Measurements from ENCODE around the gene PDZRN3.

PDZRN3 gene

DNA sequence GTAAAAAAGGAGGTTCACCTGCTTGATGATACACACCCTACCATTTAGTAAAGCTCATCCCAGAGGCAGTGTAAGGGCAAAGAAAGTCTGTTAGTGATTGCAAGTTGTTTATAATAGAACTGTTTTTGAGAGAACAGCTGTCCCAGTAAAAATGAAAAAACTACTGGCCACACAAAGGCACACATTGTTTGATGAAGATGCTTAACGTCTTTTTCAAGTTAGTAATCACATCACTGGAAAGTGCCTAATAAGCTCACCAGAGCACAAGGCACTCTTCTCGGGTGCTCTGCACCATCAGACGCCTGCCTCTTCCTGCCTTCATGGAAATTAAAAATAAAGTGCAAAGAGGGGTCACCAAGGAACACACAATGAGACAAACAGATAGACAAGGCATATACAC lies 186.9 kb downstream of the PDZRN3 start:
- Histone ChIP-seq H3K4me3 (replicated peaks; ENCODE audit: insufficient read depth, low read length) (no peak overlapping the region), H3K27me3 (ENCODE audit: insufficient read depth, poor library complexity, severe bottlenecking) (no peaks in the 10 kb centered on the region), H3K27ac (replicated peaks) (no peak overlapping the region)
- no peak for DNase-seq (ENCODE audit: low read depth in 1 of 2, low spot score in 1 of 2)
- TF ChIP-seq POLR2AphosphoS5 (IDR thresholded peaks at IDR 0.05; ENCODE audit: low read depth) (no peak), GABPA (IDR thresholded peaks at IDR 0.05; ENCODE audit: low read depth) (no peak), SPI1 (IDR thresholded peaks at IDR 0.05; ENCODE audit: borderline replicate concordance, low read depth) (no peak)
- TF ChIP-seq, protein P1, sequence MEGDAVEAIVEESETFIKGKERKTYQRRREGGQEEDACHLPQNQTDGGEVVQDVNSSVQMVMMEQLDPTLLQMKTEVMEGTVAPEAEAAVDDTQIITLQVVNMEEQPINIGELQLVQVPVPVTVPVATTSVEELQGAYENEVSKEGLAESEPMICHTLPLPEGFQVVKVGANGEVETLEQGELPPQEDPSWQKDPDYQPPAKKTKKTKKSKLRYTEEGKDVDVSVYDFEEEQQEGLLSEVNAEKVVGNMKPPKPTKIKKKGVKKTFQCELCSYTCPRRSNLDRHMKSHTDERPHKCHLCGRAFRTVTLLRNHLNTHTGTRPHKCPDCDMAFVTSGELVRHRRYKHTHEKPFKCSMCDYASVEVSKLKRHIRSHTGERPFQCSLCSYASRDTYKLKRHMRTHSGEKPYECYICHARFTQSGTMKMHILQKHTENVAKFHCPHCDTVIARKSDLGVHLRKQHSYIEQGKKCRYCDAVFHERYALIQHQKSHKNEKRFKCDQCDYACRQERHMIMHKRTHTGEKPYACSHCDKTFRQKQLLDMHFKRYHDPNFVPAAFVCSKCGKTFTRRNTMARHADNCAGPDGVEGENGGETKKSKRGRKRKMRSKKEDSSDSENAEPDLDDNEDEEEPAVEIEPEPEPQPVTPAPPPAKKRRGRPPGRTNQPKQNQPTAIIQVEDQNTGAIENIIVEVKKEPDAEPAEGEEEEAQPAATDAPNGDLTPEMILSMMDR (IDR thresholded peaks at IDR 0.05; ENCODE audit: insufficient read depth, low read length), result no peak
- TF ChIP-seq, protein P2, sequence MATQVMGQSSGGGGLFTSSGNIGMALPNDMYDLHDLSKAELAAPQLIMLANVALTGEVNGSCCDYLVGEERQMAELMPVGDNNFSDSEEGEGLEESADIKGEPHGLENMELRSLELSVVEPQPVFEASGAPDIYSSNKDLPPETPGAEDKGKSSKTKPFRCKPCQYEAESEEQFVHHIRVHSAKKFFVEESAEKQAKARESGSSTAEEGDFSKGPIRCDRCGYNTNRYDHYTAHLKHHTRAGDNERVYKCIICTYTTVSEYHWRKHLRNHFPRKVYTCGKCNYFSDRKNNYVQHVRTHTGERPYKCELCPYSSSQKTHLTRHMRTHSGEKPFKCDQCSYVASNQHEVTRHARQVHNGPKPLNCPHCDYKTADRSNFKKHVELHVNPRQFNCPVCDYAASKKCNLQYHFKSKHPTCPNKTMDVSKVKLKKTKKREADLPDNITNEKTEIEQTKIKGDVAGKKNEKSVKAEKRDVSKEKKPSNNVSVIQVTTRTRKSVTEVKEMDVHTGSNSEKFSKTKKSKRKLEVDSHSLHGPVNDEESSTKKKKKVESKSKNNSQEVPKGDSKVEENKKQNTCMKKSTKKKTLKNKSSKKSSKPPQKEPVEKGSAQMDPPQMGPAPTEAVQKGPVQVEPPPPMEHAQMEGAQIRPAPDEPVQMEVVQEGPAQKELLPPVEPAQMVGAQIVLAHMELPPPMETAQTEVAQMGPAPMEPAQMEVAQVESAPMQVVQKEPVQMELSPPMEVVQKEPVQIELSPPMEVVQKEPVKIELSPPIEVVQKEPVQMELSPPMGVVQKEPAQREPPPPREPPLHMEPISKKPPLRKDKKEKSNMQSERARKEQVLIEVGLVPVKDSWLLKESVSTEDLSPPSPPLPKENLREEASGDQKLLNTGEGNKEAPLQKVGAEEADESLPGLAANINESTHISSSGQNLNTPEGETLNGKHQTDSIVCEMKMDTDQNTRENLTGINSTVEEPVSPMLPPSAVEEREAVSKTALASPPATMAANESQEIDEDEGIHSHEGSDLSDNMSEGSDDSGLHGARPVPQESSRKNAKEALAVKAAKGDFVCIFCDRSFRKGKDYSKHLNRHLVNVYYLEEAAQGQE (IDR thresholded peaks at IDR 0.05; ENCODE audit: insufficient replicate concordance, low read depth), result no peak

DNA sequence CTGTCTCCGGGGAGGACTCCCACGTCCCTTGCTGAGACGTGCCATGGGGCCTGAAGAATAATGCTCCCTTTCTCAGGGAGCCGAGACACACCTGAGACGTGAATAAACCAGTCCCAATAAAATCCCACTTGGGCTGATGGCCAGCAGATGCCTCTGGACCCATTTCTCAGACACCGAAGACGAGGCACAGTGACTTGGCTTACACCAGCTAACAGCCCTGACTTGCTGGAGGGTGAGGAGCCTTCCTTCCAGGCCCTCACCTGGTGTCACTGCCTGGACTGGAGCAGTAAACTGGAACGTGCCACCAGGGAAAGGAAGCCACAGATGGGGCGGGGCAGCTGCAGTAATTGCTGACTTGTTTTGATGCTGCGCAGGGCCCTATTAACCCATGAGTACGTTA lies 189.7 kb downstream of the PDZRN3 start:
- Histone ChIP-seq H3K27ac (replicated peaks) (no peak overlapping the region), H3K27me3 (ENCODE audit: insufficient read depth, poor library complexity, severe bottlenecking) (no peaks in the 10 kb centered on the region), H3K4me3 (replicated peaks; ENCODE audit: insufficient read depth, low read length) (no peak overlapping the region)
- DNase-seq (ENCODE audit: low read depth in 1 of 2, low spot score in 1 of 2), result no peak
- TF ChIP-seq, protein P1 (IDR thresholded peaks at IDR 0.05; ENCODE audit: insufficient read depth, low read length), result no peak
- TF ChIP-seq, protein P2 (IDR thresholded peaks at IDR 0.05; ENCODE audit: insufficient replicate concordance, low read depth), result no peak
- TF ChIP-seq GABPA (IDR thresholded peaks at IDR 0.05; ENCODE audit: low read depth) (no peak), SPI1 (IDR thresholded peaks at IDR 0.05; ENCODE audit: borderline replicate concordance, low read depth) (no peak), POLR2AphosphoS5 (IDR thresholded peaks at IDR 0.05; ENCODE audit: low read depth) (no peak)

DNA sequence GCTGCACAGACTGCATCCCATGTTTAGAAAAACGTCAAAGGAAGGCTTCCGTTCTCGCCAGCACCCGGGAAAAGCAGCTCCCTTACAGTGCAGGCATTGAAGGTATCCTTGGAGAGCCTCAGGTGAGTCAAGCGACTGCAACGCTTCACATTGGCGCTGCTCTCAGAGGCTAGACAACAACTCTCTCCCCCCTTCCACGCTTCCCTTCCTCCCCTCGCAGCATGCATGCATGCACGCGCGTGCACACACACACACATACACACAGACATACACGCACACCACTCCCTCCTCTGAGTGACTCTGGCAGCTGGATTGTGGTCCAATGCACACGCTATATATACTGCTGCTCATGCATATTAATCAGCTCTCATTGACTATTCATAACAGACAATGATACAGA lies 191.1 kb downstream of the PDZRN3 start:
- Histone ChIP-seq H3K27me3 (ENCODE audit: insufficient read depth, poor library complexity, severe bottlenecking) (no peaks in the 10 kb centered on the region), H3K27ac (replicated peaks) (no peak overlapping the region), H3K4me3 (replicated peaks; ENCODE audit: insufficient read depth, low read length) (no peak overlapping the region)
- DNase-seq (ENCODE audit: low read depth in 1 of 2, low spot score in 1 of 2), result no peak
- no peak for TF ChIP-seq GABPA (IDR thresholded peaks at IDR 0.05; ENCODE audit: low read depth)
- TF ChIP-seq, protein P2 (IDR thresholded peaks at IDR 0.05; ENCODE audit: insufficient replicate concordance, low read depth), result no peak
- TF ChIP-seq, protein P1 (IDR thresholded peaks at IDR 0.05; ENCODE audit: insufficient read depth, low read length), result no peak
- TF ChIP-seq POLR2AphosphoS5 (IDR thresholded peaks at IDR 0.05; ENCODE audit: low read depth), result no peak
- TF ChIP-seq SPI1 (IDR thresholded peaks at IDR 0.05; ENCODE audit: borderline replicate concordance, low read depth), result no peak
